DMS153 treated with DMSO at 0.1 percent for 48 hours (cell line): ENCODE measurements around the gene GIPC2.

Source experiments
- DNase-seq: peaks from one replicate; lab custom pipeline; 2025; ENCODE audit not compliant: unreplicated experiment; lab: John Stamatoyannopoulos, UW

Gene GIPC2

GRCh38 chr1:78143152-78143551 is 97.4 kb downstream of the GIPC2 start:
- no peak for DNase-seq

GRCh38 chr1:78143673-78144072 is 97.9 kb downstream of the GIPC2 start:
- no peak for DNase-seq

GRCh38 chr1:78145105-78145580 is 99.4 kb downstream of the GIPC2 start:
- peak; percentile 32 for DNase-seq

GRCh38 chr1:78146205-78146771 is 100.5 kb downstream of the GIPC2 start:
- DNase-seq = no peak

GRCh38 chr1:78147031-78147430 is 101.3 kb downstream of the GIPC2 start:
- DNase-seq = no peak

GRCh38 chr1:78153092-78153736 is 107.4 kb downstream of the GIPC2 start:
- DNase-seq = no peak

- no peak for DNase-seq
Measured at GRCh38 chr1:78155121-78155520, 109.4 kb downstream of the GIPC2 start.

- DNase-seq = no peak
Measured at GRCh38 chr1:78156805-78157521, 111.2 kb downstream of the GIPC2 start.

GRCh38 chr1:78165816-78166215 is 120.0 kb downstream of the GIPC2 start:
- no peak for DNase-seq

- DNase-seq = no peak
Measured at GRCh38 chr1:78168306-78168705, 122.5 kb downstream of the GIPC2 start.

- no peak for DNase-seq
Measured at GRCh38 chr1:78170859-78171258, 125.1 kb downstream of the GIPC2 start.

GRCh38 chr1:78171736-78172590 is 126.2 kb downstream of the GIPC2 start:
- DNase-seq = no peak

- peak; percentile 34 for DNase-seq
Measured at GRCh38 chr1:78176448-78176847, 130.7 kb downstream of the GIPC2 start.

- no peak for DNase-seq
Measured at GRCh38 chr1:78177708-78178270, 132.0 kb downstream of the GIPC2 start.

GRCh38 chr1:78178816-78179215 is 133.1 kb downstream of the GIPC2 start:
- DNase-seq = no peak

- DNase-seq = no peak
Measured at GRCh38 chr1:78184460-78185072, 138.8 kb downstream of the GIPC2 start.
